GM18867 (cell line): Measurements from ENCODE around the gene PRDM1.

Experiments used
- ATAC-seq: cut with Tn5 transposase; IDR thresholded peaks from one replicate; pipeline ENCODE4 v1.9.1; 2021; ENCODE audit warnings: mild to moderate bottlenecking, moderate library complexity; ENCODE audit not compliant: unreplicated experiment

PRDM1 gene

DNA sequence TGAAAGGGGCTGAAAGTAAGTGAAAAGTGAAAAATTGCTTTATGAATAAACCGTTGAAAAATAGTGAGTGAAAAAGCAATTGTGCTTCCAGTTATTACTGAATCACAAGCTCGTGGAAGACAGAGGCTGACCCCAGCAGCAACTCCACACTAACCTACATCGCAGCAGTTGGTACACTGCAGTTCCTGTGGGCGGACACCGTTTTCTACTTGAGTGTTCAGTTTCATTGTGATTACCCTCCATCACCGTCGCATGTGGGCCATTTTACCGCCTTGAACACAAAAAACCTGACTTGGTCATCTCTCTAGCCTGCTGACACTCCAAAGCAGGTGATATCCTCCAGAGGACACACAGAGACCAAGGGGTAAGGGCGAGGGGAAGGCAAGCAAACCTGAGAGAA is 28.4 kb downstream of the PRDM1 start:
- ATAC-seq, result peak; percentile 80

DNA sequence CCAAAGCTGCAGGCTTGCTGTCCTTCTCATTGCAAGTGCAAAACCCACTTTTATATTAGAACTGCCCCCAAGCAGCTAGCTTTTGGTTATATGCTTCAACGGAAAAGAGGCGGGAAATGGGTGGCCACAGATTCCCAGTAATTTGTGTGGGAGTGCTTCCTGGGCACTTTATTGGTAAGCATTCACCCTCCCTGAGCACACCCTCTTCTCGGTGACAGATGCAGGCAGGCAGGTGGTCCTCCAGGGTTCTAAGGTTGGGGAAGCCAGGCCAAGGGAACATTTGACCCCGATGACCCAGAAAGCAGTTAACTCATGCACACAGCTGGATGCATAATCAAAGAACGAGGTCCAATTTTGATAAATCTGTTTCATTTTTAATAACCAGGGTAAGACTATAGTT is 29.1 kb downstream of the PRDM1 start:
- ATAC-seq, result no peak

DNA sequence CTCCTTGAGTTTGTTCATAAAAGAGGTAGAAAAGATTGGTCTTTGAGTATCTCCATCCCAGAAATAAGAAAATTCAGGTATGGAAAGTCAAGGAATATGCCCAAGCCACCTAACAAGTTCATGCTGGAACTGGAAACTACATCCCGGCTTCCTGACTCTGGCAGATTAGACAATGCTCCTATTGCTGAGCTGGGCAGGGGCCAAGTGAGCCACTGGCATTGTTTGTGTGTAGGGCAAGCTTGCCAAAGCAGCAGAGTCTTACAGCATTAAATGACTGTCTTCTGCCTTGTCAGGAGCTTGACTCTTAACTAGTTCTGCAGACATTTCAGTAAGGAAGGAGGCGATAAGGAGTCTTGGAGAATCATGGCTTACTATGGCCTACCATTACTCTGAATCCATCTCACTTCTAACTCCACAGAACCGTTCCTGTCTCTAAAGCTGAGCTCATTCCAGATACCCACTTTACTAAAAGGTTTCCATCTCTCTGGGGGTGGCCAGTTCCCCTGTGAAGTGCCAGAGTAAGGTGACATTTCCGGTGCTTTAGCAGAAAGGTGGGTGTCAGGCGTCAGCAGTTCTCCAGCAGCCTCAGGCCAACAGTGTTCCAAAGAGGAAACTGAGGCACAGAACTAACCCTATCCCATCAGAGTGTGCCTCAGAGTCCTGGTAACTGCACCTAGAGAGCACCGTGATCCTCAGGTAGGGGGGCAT is 30.1 kb downstream of the PRDM1 start:
- ATAC-seq, result no peak

DNA sequence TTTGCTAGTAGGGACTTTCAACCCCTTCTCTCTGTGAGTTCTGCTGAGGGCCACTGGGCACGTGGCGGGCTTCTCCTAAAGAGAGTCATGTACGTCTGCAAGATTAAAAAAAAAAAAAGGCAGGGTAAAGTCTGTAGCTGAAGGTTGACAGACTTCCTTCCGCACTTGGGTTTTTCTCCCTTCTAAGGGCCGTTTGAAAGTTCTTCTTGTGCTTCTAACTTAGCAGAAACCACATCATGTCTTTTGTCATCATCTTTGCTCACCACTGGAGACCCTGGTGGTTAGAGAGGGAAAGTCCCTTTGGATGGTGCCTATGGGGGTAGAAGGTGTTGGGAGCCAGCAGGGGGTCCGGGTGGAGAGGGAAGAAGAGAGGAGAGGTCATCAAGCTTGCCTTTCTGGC is 31.4 kb downstream of the PRDM1 start:
- no peak for ATAC-seq

DNA sequence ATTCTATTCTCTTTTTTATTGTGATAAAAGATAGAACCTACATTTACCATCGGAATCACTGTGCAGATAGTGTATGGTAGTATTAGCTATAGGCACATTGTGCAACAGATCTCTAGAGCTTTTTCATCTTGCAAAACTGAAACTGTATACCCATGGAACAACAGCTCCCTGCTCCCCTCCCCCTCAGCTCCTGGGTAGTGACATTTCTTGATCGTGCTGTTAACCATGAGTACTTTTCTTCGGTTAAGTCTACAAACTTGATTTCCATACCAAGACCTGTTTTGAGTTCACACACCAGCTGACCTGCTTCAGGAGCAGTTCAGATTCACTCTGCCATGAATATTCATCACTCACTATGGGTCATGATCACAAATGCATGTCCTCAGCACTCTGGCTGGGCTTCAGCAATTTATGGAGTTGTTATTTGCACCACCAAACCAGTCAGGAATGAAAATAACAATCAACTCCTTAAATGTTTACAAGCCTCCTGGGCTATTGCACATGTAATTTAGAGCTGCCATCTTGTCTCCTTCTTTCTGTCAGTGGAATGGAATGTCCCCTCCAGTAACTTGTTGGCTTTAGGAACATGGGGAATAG is 32.8 kb downstream of the PRDM1 start:
- ATAC-seq, result no peak

DNA sequence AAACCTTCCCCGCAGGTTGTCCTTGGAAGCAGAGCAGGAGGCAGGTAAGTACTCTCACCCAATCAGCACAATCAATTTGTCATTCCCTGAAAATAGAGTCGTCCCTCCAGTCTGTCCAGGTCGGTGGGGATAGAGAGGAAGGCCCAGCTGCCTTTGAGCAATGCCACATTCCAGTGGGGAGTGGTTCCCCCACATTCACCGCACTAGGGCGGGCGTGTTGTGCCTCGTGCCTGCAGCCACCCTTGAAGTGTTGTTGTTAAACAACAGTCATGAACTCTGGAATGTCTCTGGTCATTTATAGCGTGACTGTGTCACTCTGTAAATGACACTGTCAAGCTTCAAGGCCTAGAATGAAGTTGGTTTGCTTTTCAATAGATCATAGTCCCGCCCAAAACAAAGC is 33.4 kb downstream of the PRDM1 start:
- ATAC-seq, result no peak

DNA sequence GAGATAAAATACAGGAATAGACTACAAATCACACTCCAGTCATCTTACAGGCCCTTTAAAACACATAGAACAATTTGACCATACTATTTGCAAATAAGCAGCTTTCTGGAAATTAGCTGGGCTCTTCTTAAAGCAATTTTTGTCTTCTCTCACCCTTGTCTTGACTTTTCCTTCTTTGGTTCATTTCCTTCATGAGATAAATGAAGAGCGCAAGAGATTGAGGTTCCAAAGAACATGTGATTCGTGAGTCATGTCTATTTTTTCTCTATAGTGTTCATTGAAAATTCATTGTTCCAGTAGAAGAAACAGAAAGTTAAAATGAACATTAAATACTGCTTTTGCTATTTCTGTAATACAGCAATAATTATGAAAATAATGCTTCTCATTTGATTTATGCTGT is 33.9 kb downstream of the PRDM1 start:
- ATAC-seq, result no peak

DNA sequence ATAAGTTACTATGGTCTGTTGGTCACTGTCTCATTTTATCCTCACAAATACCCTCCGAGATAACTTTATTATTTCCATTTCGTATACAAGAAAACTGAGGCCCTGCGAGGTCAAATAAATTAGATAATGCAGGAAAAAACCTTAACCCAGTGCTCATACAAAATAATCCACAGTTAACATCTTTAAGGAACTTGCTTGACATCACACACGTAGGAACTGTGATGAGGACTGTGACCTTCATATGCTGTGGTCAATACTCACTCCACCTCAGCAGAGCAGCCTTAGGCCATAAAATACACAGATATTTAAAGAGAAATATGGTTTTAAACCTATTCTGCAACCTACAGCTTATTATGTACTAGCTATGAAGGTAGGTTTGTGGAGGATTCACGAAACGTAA is 34.3 kb downstream of the PRDM1 start:
- ATAC-seq, result no peak

DNA sequence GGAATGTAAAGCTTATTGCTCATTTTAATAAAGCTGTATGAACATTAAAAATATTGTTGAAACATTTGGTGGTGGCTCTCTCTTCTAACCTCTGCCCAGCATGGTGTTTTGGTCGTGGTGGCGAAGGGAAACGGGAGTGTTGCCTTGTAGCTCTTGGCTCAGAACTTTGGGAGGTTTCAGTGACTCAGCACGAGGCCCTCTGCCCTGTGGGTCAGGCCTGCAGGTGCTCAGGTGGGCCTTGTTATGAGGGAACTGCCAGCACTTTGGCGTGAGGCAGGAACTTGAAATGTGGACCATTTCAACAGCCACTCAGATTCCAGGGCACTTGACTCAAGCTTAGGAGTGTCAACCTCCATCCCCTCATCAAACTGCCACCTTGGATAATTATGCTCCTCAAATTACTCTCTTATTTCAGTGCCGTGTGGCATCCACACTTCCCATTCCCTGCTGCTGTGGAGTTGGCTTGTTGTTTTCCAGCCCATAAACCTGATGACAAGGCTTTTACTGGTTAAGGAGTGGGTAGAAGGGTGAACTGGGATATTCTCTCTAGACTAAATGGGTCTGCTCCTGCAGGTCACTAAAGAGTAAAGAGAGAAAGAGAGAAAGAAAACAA is 36.3 kb downstream of the PRDM1 start:
- ATAC-seq, result no peak

DNA sequence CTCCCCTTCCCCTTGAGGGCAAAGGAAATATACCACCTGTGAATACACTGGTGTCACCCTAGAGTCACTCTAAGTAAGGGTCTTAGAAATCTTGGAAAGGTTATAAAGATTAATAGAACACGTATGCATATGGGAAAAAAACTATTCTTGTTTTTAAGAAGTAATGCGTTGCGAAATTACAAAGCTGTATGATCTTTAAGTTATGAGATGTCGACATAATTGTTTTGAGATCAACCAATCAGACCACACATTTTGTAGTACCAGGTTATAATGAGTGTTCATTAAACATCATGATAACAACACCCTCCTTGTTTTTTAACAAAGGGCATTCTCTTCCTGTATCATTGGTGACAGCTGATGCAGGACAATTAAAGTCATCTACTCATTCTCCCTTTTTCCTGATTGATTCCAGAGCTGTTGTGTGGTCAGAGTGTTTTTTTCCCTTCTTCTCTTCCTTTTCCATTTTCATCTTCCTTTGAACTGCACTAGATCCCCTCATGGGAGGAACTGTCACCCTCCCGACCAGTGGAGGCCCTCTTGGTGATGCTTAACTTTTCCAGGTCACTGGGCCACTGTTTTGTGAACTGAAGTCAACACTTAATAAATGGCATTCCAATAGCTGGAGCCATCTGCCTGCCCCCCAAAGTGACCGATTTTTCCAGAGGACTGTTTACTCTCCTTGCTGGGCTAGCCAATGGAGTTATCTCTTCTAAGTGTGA is 37.0 kb downstream of the PRDM1 start:
- no peak for ATAC-seq

DNA sequence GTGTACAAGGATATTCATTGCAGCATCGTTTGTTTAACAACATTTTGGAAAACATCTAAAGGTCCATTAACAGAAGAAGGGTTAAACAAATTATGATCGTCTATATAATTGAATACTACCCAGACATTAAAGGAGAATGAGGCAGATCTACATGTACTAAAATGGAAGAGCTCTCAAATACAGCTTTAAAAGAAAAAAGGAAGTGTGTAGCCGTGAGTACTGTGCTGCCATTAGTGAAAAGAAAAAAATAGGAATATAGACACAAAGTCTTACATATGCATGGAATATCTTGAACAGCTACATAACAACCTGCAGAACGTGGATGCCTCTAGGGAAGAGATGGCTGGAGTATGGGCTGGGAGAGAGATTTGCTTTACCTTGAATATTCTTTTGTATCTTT is 37.9 kb downstream of the PRDM1 start:
- no peak for ATAC-seq

DNA sequence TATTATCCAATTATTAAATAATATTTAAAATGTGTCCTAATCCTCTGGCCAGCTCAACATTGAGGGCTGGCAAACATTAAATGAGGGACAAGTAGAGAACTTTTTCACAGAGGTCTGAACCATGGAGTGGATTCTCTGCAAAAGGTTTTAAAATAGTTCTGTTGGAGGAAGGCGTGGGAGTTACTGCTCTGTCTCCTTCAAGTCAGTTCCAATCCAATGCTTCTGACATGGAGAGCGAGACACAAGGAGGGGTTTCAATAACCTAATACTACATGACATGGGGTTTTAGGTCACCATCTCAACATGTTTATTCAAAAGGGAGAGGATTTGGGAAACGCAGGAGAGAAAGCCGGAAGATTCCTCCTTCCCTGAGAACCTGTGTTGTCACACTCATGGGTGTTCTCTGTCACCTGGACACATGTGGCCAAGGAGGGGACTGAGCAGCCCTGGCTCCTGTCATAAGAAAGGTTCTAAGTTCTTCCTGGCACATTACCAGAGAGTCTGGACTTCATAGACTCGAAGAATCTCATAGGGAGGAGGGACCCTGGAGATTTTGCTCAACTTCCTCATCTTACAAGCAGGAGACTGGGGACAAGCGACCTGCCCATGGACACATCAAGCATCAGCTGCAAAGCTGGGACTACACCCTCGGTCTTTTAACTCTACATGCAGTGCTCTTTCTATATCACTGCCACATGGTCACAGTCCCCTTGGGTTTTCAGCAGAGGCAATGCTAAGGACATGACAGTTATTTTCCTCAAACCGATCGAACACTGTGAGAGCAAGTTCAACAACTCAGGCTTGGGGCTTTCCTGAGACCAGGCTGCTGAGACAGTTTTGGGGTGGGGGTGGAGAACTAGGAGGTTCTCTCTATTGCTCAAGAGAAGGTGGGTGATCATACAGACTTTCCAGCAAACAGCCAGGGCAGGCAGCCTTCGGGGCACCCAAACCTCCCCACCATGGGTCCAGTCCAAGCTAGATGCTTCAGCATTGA is 38.6 kb downstream of the PRDM1 start:
- ATAC-seq, result no peak

DNA sequence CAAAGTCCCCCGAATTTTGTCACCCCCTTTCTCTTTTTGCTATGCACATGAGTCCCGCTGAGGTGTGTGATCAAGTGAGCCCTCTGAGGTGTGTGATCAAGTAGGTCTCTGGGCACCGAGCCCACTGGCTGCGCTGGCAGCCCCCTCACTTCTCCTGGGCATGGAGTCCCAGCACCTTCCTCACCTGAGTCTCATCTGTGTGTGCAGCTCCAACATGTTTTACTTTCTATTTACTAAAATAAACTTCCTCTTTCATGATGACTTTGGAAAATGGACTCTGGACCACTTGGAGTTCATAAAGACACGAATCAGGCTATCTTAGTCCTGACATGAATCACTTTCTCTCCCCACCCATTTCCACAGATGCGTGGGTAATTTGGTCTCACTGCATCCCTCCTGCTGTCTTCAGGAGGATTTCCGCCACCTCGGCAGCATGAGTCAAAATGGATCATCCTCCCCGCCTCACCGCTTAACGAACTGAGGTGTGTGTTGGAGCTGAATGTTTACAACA is 39.8 kb downstream of the PRDM1 start:
- ATAC-seq, result peak; percentile 52

DNA sequence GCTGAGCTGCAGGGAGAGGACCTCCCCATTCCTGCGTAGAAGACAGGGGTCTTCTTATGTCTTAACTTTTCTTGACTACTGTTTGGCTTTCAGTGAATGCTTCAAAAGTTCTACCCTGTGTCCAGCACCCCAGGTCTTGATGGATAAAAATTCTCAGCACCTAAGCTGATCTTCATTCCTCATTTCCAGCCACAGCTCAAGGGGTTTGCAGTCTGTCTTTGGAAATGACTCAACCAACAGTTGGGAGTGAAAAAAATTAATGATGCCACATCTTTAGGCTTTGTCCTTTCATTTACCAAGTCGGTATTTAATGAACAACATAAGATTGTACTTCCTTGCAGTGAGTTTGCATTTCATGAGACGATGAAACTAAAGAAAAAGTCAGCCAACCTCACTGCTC is 40.3 kb downstream of the PRDM1 start:
- no peak for ATAC-seq

DNA sequence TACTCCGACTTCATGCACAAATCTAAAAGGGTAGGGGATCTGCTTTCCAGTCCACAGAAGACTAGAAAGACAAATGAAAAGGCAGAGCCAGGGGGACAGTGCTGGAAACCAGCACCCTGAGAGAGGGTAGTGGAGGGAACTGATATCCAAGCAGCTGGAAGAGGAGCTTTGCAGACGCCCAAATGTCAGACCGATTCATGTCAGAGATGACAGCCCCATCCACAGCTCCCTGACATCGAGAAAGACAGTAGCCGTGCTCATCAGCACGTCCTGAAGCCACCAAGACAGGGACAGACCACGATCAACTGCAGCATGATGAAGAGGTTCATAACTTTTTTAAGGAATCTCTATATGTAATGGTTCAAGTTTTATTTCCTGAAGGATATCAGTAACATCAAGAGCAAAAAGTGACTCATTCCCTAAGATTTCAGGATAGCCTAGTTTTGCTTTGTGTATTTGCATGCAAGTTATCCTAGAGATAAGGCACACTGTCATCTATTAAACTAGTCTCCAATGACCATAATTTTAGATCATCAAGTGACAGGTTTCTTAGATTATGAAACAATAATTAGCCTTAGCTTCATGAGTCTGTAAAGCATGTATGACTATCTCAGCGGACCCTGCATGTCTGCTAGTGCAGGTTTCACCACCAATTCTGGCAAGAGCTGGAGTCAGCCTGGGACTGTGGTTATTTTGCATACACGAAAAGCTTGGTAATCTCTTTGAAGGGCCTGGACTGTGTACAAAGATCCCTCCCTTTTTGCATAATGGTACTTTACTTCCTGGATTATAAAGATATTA is 43.0 kb downstream of the PRDM1 start:
- peak; percentile 36 for ATAC-seq

DNA sequence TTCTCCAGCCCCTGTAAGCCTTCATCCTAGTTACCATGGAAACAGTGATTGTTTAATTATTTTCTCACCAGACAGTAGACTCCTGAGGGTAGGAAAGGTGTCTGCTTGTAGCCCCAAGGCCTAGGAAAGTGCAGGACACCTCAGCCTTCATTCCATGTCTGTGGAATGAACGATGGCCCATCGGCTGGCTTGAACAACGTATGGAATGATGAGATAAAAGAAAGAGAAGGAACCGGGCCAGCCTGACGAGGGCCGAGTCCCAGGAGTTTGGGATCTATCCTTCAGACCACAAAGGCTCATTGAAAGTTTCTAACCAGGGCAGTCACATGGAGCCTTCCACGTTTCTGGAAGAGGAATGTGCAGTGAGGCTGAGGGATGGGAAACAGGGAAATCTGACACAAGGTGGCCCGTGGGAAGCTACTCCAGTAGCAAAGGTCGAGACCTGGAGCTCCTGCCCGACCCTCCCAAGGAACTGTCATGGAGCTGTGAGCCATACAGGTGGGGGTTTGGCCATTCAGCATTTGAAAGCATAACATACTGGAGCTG is 46.1 kb downstream of the PRDM1 start:
- no peak for ATAC-seq

DNA sequence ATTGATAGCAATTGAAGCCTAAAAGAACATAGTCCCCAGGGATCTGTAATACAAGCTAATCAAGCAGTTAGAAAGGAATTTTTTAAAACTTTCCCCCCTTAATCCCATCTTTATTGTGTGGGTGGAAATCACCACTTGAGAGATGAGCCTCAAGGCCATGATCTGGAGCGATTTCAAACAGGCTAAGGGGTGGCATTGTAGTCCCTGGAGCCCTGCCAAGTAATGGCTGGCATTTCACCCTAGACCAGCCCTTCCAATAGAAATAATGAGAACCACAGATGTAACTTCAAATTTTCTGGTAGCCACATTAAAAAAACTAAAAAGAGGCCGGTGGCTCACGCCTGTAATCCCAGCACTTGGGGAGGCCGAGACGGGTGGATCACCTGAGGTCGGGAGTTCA is 46.9 kb downstream of the PRDM1 start:
- no peak for ATAC-seq

DNA sequence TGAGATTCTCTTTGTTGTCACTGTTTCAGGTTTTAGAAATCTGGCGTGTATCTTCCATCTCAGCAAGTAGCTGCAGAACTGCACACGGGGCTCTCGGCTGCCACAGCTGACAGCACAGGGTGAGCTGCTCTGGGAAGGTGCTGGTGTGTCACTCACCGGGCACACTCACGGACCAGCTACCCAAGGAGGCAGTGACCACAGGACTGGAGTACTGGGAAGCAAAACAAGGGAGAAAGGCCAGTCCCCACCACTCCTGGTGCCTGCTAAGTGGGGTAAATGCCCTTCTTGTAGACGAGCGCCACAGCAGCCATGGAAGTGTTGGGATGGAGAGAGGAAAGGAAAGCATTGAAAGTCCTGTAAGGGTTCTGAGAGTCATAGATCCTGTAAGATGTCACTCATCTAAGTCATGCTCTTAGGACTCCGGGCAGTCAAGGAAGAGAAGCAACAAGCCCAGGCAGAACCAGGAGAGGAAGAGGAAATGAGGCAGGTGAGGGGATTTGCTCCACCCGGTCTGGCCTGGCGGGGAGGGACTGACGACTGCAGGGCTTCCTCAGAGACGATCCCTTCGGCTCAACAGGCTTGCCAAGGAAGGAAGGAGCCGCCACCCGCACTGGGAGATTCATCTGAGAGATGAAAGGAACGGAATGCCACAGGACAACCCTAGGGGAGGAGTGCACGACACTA is 48.1 kb downstream of the PRDM1 start:
- no peak for ATAC-seq
